Dermis blood vessel endothelial cell (primary cell): Measurements from ENCODE around the gene DDIT3. TPM values are rescaled to one million over a fixed set of nuclear protein-coding genes. Genes with fewer than 3 reads are reported as not detected.

Source experiments
- DNase-seq: peaks from one replicate; pipeline ENCODE4 v3.0.0; 2010
- total RNA-seq: library from RNA; depleted of rRNA; stranded (reverse); fragments of >200 nt; gene quantifications from 2 replicates; pipeline ENCODE4 v1.2.3, GENCODE V29; 2014

DDIT3 gene
- total RNA-seq, 1 donor from 2014 or later = 11.4 TPM

- no peak for DNase-seq
These were observed 27.1 kb upstream of the DDIT3 start for GRCh38 chr12:57547288-57548012.

GRCh38 chr12:57546438-57547287 lies 26.3 kb upstream of the DDIT3 start, which contains the start of gene DCTN2:
Gene DCTN2, minus strand, starts transcription at chr12:57547192. Its CDS starts 129 bp downstream, at chr12:57547063.
- DNase-seq = peak; percentile 98

- DNase-seq = peak; percentile 28
These were observed 25.6 kb upstream of the DDIT3 start for GRCh38 chr12:57545809-57546437.

GRCh38 chr12:57543581-57543980 lies 23.3 kb upstream of the DDIT3 start:
- DNase-seq = peak; percentile 57

DNA sequence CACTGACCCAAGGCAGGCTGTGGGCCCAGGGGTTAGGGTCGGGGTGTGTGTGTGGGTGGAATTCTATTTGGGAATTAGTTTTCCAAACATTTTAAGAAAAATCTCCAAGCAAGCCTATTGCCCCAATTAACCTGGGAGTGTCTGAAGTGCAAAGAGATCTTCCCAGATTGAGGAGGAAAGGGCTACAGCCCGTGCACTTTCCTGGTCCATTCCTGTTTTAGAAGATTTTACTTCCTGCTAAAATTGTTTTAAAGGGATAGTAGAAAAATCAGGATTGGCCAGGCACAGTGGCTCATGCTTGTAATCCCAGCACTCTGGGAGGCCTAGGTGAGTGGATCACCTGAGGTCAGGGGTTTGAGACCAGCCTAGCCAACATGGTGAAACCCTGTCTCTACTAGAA lies 21.4 kb upstream of the DDIT3 start:
- DNase-seq = no peak

DNA sequence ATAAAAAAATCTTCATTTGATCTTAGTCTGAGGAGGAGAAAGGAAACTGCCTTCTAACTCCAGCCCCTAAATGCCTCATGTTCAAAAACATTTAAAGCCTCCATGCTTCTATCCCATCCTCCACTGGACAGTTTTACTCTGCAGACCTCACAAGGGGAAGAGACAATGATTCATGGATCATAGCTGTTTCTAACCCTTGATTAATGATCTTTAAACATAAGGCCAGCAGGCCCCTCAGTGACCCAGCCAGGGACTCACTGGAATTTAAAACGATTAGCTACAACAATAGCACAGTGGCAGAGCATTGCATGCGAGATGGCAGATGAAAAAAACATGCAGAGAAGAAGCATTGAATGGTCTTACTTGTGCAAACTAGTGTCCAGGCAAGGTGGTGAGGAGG lies 20.7 kb upstream of the DDIT3 start:
- no peak for DNase-seq

GRCh38 chr12:57539134-57539768 lies 18.9 kb upstream of the DDIT3 start:
- no peak for DNase-seq

DNA sequence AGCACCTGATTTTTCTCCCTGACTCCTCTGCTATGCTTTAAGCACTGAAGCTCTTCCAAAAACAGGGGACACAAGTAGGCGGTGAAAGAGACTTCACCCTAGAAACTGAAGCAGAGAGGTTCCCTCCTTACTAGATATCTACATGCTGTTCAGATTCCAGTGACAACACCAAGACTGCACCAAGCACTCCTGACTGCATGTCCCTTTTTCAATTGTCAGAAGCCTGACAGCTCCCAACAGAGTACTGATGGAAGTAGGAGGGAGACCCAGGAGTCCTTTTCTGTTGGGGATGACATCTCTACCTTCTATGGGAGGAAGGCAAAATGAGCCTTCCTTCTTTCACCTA lies 16.3 kb upstream of the DDIT3 start:
- DNase-seq = no peak

DNA sequence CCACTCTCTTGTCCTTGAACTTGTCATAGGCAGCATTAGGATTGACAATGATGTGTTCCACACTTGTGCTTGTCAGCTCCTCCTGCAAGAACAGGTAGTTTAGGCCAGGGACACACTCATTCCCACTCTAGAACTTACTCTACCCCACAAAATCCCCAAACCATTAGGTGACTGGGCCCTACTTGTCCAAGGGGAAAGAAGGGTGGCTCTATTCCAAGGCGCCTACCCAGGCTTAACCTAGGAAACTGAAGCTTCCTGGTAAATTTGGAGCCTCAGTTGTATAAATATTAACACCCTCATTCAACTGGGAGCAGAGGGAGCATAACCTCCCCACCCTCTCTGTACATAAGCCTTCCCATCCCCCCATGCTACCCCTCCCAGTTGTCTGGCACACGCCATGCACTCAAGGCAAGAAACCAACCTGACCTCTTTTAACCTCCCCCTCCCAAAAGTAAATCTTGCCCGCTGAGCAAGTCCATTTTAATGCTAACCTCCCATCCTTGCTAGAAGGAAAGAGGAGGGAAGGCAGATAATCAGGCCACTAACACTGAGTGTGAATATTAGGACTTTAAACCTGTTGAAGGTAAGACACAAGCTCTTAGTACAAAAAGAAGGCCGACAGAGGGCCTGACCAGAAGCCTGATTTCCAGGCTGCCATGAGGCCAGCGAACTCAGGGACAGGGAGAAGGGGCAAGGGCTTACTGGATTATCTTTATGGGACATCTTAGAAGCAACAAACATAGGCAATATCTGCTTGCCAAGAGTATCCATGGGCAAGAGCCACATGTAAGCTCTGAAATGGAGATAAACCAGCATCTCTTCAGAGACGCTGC lies 15.7 kb upstream of the DDIT3 start:
- no peak for DNase-seq

DNA sequence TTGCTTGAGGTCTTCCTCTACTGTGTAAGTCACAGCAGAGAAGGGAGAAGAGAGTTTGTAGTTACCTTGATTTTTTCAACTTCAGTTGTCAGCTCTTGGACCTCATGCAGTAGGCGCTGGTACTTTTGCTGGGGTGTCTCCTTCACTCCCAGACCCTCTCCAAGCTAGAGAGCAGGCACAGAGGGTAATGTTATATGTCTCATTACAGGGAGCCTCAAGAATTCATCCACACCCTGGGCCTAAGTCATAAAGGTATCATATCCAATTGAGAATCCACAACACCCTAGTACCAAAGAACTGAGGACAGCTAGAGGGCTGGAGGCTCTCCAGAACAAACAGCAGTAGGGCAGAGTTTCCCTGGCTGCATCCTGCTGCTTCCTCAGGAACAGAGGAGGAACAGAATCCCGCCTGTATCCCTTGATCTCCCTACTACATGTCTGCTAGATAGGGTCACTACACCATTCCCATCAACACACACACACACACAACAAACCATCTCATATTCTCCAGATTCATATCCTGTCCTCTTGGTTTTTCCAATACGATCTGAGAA lies 14.8 kb upstream of the DDIT3 start:
- DNase-seq = no peak

DNA sequence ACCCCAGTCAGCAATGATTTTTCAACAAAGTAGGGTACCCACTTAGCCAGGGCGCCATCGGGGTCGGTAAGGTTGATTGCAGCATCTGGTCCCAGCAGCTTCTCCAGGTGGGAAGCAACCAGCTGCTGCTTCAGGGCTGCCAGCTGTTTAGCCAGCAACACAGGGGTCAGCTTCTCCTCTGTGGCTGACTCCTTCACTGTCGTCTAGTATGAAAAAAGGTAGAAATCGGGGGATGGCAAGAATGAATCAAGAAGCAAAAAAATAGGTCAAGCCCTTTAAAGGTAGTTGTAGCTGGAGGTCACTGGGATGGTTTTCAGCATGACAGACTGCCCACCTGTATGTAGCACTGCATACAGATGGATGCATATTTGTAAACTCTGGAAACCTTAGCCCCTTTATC lies 13.9 kb upstream of the DDIT3 start:
- DNase-seq = no peak

DNA sequence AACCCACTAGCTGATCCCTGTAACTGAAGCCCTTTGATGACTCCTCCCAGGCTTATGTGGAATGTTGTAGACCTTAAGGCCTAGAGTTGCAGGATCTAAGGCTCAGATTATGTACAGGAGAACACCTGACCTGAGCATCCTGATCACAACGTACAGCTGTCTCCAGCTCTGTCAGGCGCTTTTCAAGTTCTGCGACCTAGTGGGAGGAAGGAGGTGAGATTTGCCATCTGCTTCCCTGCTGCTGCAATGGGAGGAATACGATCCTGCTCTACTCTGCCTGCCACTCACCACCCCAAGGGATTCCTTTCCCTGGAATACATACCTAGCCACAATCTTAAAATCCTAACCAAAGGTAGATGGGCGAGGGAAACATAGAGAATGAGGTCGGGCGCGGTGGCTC lies 12.8 kb upstream of the DDIT3 start:
- no peak for DNase-seq

DNA sequence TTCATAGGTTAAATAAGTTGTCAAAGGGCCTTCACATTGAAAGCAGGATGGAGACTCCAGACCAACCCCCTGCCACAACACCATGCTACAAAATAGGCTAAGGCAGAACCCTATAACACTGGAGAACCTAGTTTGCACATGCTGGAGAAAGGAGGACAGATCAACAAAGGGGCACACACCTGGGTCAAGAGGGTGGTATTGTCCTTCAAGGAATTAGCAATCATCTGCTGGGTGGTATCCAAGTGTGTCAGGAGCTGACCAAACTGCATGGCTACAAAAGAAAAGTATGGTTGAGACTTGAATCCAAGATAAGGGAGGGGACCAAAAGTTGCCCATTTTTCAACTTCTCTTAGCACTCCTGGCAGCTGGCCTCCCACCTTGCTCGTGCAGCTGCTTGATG lies 11.5 kb upstream of the DDIT3 start:
- no peak for DNase-seq

GRCh38 chr12:57530396-57531142 lies 10.3 kb upstream of the DDIT3 start:
- no peak for DNase-seq

GRCh38 chr12:57529831-57530230 lies 9.5 kb upstream of the DDIT3 start:
- no peak for DNase-seq

DNA sequence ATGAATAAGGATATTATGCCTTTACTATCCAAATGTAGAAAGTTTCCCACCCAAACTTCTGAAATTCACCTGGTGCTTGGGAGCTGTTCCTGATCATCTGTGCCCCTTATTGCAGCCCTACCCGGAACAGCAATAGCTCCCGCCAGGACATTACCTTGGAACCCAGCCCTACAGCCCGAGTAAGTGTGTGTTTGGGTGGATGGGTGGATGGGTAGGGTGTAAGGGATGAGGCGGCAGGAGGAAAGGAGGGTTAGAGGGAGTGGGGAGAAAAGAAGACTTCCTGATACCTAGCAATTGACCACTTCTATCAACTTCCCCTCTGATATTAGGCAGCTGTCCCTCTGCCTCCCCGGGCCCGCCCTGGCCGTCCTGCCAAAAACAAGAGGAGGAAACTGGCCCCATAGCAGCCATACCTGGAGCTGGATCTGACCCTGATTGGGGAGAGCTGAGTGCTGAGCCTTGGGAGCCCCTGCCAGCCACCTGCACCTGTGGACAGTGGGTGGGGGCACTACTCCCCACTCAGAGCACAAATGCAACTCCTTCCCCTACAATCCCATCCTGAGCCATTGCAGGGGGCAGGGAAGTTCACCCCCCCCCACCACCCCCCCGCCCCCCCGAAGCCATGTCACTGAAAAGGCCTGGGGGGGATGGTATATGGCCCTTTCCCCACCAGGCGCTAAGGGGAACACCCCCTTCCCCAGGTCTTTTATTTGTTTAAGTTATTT lies 8.7 kb upstream of the DDIT3 start:
- no peak for DNase-seq

DNA sequence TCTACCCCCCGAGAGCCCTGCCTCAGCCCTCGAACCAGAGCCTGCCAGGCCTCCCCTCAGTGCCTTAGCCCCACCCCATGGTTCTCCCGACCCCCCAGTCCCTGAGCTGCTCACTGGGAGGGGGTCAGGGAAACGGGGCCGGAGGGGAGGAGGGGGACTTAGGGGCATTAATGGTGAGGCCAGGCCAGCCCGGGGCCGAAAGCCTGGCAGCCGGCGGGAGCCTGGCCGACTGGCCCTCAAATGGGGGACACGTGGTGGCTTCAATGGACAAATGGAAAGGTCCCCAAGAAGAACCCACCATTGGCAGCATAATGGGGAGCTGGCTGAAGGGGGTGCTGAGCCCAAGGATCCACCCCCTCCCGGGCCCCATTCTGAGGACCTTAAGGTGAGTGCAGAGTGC lies 7.9 kb upstream of the DDIT3 start:
- no peak for DNase-seq

- no peak for DNase-seq
These were observed 6.9 kb upstream of the DDIT3 start for GRCh38 chr12:57527184-57527583.

- no peak for DNase-seq
These were observed 6.3 kb upstream of the DDIT3 start for GRCh38 chr12:57526477-57527126.
